Common myeloid progenitor, CD34-positive (primary cell): ENCODE results near the gene HSD11B1L.

ENCODE experiments used
- CTCF ChIA-PET: fragments of 350-600 bp; sonication (Branson Sonifier 250); formaldehyde crosslinking; loops from one replicate; lab custom pipeline; 2021; ENCODE audit warnings: antibody characterized with exemption; lab: Charles Lee
- POLR2A ChIA-PET: fragments of 350-600 bp; sonication (Branson Sonifier 250); formaldehyde crosslinking; loops from one replicate; lab custom pipeline; 2021; ENCODE audit warnings: antibody characterized with exemption; lab: Charles Lee
- DNase-seq, 3 donors: peaks; one replicate each; pipeline versions ENCODE4 v3.0.0 to v3.0.0-alpha.2; 2013
- H3K27ac ChIP-seq, 2 experiments: 1 replicate in 1 of 2; 2 replicates in 1 of 2; pipeline ENCODE4 v1.7.0; 2013; ENCODE audit warnings: inconsistent platforms in 2 of 2, low read length in 2 of 2, mild to moderate bottlenecking in 2 of 2, low read depth in 1 of 2, moderate library complexity in 1 of 2; ENCODE audit not compliant: severe bottlenecking in 2 of 2, insufficient read depth in 1 of 2, poor library complexity in 1 of 2
- H3K27me3 ChIP-seq, 5 experiments: replicated peaks in 2 of 5; 1 replicate in 3 of 5; 2 replicates in 2 of 5; pipeline versions ENCODE4 v1.6.1 to v1.7.0; 2013; ENCODE audit warnings: low read length in 4 of 5, mild to moderate bottlenecking in 2 of 5, moderate library complexity in 2 of 5, inconsistent platforms in 1 of 5; ENCODE audit not compliant: insufficient read depth in 5 of 5, control insufficient read depth in 4 of 5
- H3K36me3 ChIP-seq, 4 experiments: 1 replicate in 2 of 4; 2 replicates in 2 of 4; pipeline versions ENCODE4 v1.6.1 to v1.7.0; 2013; ENCODE audit warnings: low read length in 3 of 4, control low read depth in 1 of 4, mild to moderate bottlenecking in 1 of 4; ENCODE audit not compliant: control insufficient read depth in 4 of 4, insufficient read depth in 4 of 4
- H3K4me1 ChIP-seq, 4 experiments: 1 replicate in 3 of 4; 2 replicates in 1 of 4; pipeline versions ENCODE4 v1.6.1 to v1.7.1; 2013; ENCODE audit warnings: low read length in 3 of 4, mild to moderate bottlenecking in 3 of 4, control low read depth in 1 of 4, inconsistent platforms in 1 of 4, moderate library complexity in 1 of 4; ENCODE audit not compliant: control insufficient read depth in 4 of 4, insufficient read depth in 4 of 4; ENCODE audit errors: control extremely low read depth in 1 of 4
- H3K4me3 ChIP-seq, 7 experiments: 1 replicate in 4 of 7; 2 replicates in 3 of 7; pipeline versions ENCODE4 v1.5.1 to v1.7.0; 2013; ENCODE audit warnings: mild to moderate bottlenecking in 7 of 7, low read length in 6 of 7, moderate library complexity in 6 of 7, inconsistent platforms in 2 of 7, low read depth in 2 of 7, control low read depth in 1 of 7; ENCODE audit not compliant: insufficient read depth in 4 of 7, control insufficient read depth in 1 of 7; ENCODE audit errors: extremely low read depth in 1 of 7
- H3K9me3 ChIP-seq, 5 experiments: 1 replicate in 4 of 5; 2 replicates in 1 of 5; pipeline versions ENCODE4 v1.6.1 to v1.7.1; 2013; ENCODE audit warnings: low read length in 4 of 5, mild to moderate bottlenecking in 2 of 5, inconsistent platforms in 1 of 5, low read depth in 1 of 5, moderate library complexity in 1 of 5; ENCODE audit not compliant: control insufficient read depth in 4 of 5, insufficient read depth in 2 of 5; ENCODE audit errors: control extremely low read depth in 1 of 5
- WGBS: methylation state at CpG from one replicate; pipeline ENCODE4 v1.1.5; 2013; ENCODE audit not compliant: insufficient coverage; 5-methylcytosine and 5-hydroxymethylcytosine counted together

Gene HSD11B1L

GRCh38 chr19:5641171-5641570, 39.7 kb upstream of the HSD11B1L start:
- Histone ChIP-seq H3K27me3 (no peaks in the 10 kb centered on the region), H3K27ac (no peak overlapping the region), H3K36me3 (peaks cover 23 to 64% (median 43%) of the 10 kb centered on the region in 4 experiments), H3K4me3 (no peak overlapping the region), H3K9me3 (no peaks in the 10 kb centered on the region), H3K4me1 (no peaks in the 10 kb centered on the region)
- CTCF ChIA-PET, result interaction anchor here (1.6 kb wide), 1 partner anchor 12 kb away, joined by 4 read pairs; no protein-coding TSS in a partner anchor
- POLR2A ChIA-PET, result interaction anchor here (2.3 kb wide), 1 partner anchor 19 kb away, joined by 7 read pairs; the partner anchor contains the start of genes SAFB and SAFB2
- no peak for DNase-seq
- WGBS, result 87% methylated on average over 4 of the region's 4 CpGs

GRCh38 chr19:5642204-5642603, 38.6 kb upstream of the HSD11B1L start:
- no peaks in the 10 kb centered on the region for H3K4me1 ChIP-seq
- CTCF ChIA-PET, result no interaction called here
- DNase-seq, result no peak
- 100% methylated on average over 1 of the region's 2 CpGs for WGBS
- H3K27ac ChIP-seq, result no peak overlapping the region
- no peaks in the 10 kb centered on the region for H3K27me3 ChIP-seq
- POLR2A ChIA-PET, result interaction anchor here (2.3 kb wide), 1 partner anchor 20 kb away, joined by 7 read pairs; the partner anchor contains the start of genes SAFB and SAFB2
- H3K36me3 ChIP-seq, result peaks cover 31 to 70% (median 49%) of the 10 kb centered on the region in 4 experiments
- no peaks in the 10 kb centered on the region for H3K9me3 ChIP-seq
- H3K4me3 ChIP-seq, result no peak overlapping the region

GRCh38 chr19:5643060-5643459, 37.8 kb upstream of the HSD11B1L start:
- Histone ChIP-seq H3K4me3 (no peak overlapping the region), H3K9me3 (no peaks in the 10 kb centered on the region), H3K4me1 (no peaks in the 10 kb centered on the region), H3K27me3 (no peaks in the 10 kb centered on the region), H3K36me3 (peaks cover 36 to 72% (median 55%) of the 10 kb centered on the region in 4 experiments), H3K27ac (no peak overlapping the region)
- ChIA-PET CTCF (interaction anchor here (0.7 kb wide), 1 partner anchor 14 kb away, joined by 3 read pairs; no protein-coding TSS in a partner anchor), POLR2A (interaction anchor here (2.3 kb wide), 1 partner anchor 21 kb away, joined by 7 read pairs; the partner anchor contains the start of genes SAFB and SAFB2)
- WGBS, result 94% methylated on average over 3 of the region's 4 CpGs
- no peak for DNase-seq

- Histone ChIP-seq H3K27me3 (no peaks in the 10 kb centered on the region), H3K27ac (peak overlapping the region in 1 of 2 experiments; percentile 31), H3K4me3 (no peak overlapping the region), H3K4me1 (no peaks in the 10 kb centered on the region), H3K9me3 (no peaks in the 10 kb centered on the region), H3K36me3 (peaks cover 36 to 77% (median 58%) of the 10 kb centered on the region in 4 experiments)
- ChIA-PET POLR2A (no interaction called here), CTCF (no interaction called here)
- no peak for DNase-seq
- 100% methylated on average over 2 of the region's 2 CpGs for WGBS
Observed at GRCh38 chr19:5644037-5644436, 36.8 kb upstream of the HSD11B1L start.

GRCh38 chr19:5645409-5645808, 35.4 kb upstream of the HSD11B1L start:
- no peaks in the 10 kb centered on the region for H3K4me1 ChIP-seq
- ChIA-PET CTCF (no interaction called here), POLR2A (no interaction called here)
- DNase-seq, result no peak
- 96% methylated on average over 5 of the region's 5 CpGs for WGBS
- H3K27ac ChIP-seq, result no peak overlapping the region
- no peaks in the 10 kb centered on the region for H3K9me3 ChIP-seq
- H3K36me3 ChIP-seq, result peaks cover 41 to 85% (median 62%) of the 10 kb centered on the region in 4 experiments
- no peak overlapping the region for H3K4me3 ChIP-seq
- no peaks in the 10 kb centered on the region for H3K27me3 ChIP-seq

- Histone ChIP-seq H3K9me3 (no peaks in the 10 kb centered on the region), H3K36me3 (peaks cover 47 to 88% (median 68%) of the 10 kb centered on the region in 4 experiments), H3K4me3 (no peak overlapping the region), H3K27me3 (no peaks in the 10 kb centered on the region), H3K4me1 (no peaks in the 10 kb centered on the region), H3K27ac (no peak overlapping the region)
- POLR2A ChIA-PET, result interaction anchor here (0.6 kb wide), 1 partner anchor 63 kb away, joined by 3 read pairs; no protein-coding TSS in a partner anchor
- WGBS, result 91% methylated on average over 4 of the region's 4 CpGs
- DNase-seq, result no peak
- CTCF ChIA-PET, result interaction anchor here (0.8 kb wide), 1 partner anchor 20 kb away, joined by 3 read pairs; no protein-coding TSS in a partner anchor
Observed at GRCh38 chr19:5646703-5647102, 34.1 kb upstream of the HSD11B1L start.

- Histone ChIP-seq H3K27ac (no peak overlapping the region), H3K9me3 (no peaks in the 10 kb centered on the region), H3K27me3 (no peaks in the 10 kb centered on the region), H3K4me3 (no peak overlapping the region), H3K4me1 (no peaks in the 10 kb centered on the region), H3K36me3 (peaks cover 43 to 89% (median 70%) of the 10 kb centered on the region in 4 experiments)
- WGBS, result 100% methylated on average over 3 of the region's 11 CpGs
- ChIA-PET POLR2A (no interaction called here), CTCF (no interaction called here)
- no peak for DNase-seq
Observed at GRCh38 chr19:5648464-5648863, 32.4 kb upstream of the HSD11B1L start.
